ENCODE data around the gene RPRD1A.
"Not testable (repeated sequence)": the region's sequence is repeated elsewhere in the genome, so short reads cannot be mapped to it uniquely, and the experiment has no call there.

Gene RPRD1A

DNA sequence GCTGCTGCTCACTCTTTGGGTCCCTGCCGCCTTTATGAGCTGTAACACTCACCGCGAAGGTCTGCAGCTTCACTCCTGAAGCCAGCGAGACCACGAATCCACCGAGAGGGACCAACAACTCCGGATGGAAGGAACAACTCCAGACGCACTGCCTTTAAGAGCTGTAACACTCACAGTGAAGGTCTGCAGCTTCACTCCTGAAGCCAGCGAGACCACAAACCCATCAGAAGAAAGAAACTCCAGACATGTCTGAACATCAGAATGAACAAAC is 2.6 kb downstream of the RPRD1A start:
- H3K9ac ChIP-seq (ENCODE audit: low read length in 5 of 5); H3K27ac ChIP-seq (ENCODE audit: low read depth, low read length); H3K36me3 ChIP-seq (ENCODE audit: control insufficient read depth in 5 of 5, insufficient read depth in 5 of 5, low read length in 5 of 5); H3K4me3 ChIP-seq (ENCODE audit: low read depth in 1 of 5, low read length in 5 of 5); H3K9me3 ChIP-seq (ENCODE audit: control insufficient read depth in 5 of 5, low read length in 5 of 5); H3K27me3 ChIP-seq (ENCODE audit: control insufficient read depth in 5 of 5, insufficient read depth in 4 of 5, low read length in 5 of 5): not testable (repeated sequence)
- H3K4me1 ChIP-seq (ENCODE audit: control insufficient read depth in 5 of 5, insufficient read depth in 5 of 5, low read length in 5 of 5), result peaks cover 7 to 20% (median 18%) of the 10 kb centered on the region in 5 donors

DNA sequence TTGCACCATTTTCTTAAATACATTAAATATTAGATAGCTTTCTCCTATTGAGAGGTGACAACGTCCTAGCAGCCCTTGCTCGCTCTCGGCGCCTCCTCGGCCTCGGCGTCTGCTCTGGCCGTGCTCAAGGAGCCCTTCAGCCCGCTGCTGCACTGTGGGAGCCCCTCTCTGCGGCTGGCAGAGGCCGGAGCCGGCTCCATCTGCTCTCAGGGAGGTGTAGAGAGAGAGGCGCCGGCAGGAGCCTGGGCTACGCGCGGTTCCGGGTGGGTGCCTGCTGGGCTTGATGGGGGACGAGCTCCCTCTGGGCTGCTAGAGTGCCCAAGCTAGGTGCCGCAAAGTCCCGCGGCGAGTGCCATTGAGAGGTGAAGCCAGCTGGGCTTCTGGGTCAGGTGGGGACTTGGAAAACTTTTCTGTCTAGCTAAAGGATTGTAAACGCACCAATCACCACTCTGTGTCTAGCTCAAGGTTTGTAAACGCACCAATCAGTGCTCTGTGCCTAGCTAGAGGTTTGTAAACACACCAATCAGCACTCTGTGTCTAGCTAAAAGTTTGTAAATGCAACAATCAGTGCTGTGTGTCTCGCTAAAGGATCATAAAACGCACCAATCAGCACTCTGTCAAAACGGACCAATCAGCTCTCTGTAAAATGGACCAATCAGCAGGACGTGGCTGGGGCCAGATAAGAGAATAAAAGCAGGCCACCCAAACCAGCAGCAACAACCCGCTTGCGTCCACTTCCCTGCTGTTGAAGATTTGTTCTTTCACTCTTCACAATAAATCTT is 3.1 kb downstream of the RPRD1A start:
- H3K27me3 ChIP-seq (ENCODE audit: control insufficient read depth in 5 of 5, insufficient read depth in 4 of 5, low read length in 5 of 5), result peaks cover 0 to 7% (median 0%) of the 10 kb centered on the region in 5 donors
- peaks cover 7 to 20% (median 18%) of the 10 kb centered on the region in 5 donors for H3K4me1 ChIP-seq (ENCODE audit: control insufficient read depth in 5 of 5, insufficient read depth in 5 of 5, low read length in 5 of 5)
- no peak overlapping the region for H3K9ac ChIP-seq (ENCODE audit: low read length in 5 of 5)
- no peaks in the 10 kb centered on the region for H3K36me3 ChIP-seq (ENCODE audit: control insufficient read depth in 5 of 5, insufficient read depth in 5 of 5, low read length in 5 of 5)
- no peak overlapping the region for H3K4me3 ChIP-seq (ENCODE audit: low read depth in 1 of 5, low read length in 5 of 5)
- H3K9me3 ChIP-seq (ENCODE audit: control insufficient read depth in 5 of 5, low read length in 5 of 5), result no peaks in the 10 kb centered on the region
- H3K27ac ChIP-seq (ENCODE audit: low read depth, low read length), result no peak overlapping the region

DNA sequence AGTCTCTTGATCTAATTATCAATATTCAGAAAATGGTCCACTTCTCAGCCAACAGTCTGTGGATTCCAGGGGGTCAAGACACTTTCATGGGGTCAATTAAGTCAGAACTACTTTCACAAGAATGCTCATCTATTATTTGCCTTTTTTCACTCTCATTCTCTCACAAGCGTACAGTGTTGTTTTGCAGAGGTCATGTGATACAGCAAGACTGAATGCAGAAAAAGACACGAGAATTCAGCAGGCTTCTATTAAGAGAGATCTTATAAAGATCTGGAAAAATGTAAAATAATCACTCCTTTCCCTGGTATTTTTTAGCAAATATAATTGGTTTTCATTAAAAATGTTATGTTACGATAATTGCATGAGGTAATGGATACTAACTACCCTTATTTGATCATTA is 8.7 kb downstream of the RPRD1A start:
- Histone ChIP-seq H3K9ac (ENCODE audit: low read length in 5 of 5) (no peak overlapping the region), H3K4me1 (ENCODE audit: control insufficient read depth in 5 of 5, insufficient read depth in 5 of 5, low read length in 5 of 5) (peaks cover 0 to 6% (median 2%) of the 10 kb centered on the region in 5 donors), H3K36me3 (ENCODE audit: control insufficient read depth in 5 of 5, insufficient read depth in 5 of 5, low read length in 5 of 5) (no peaks in the 10 kb centered on the region), H3K27ac (ENCODE audit: low read depth, low read length) (no peak overlapping the region), H3K4me3 (ENCODE audit: low read depth in 1 of 5, low read length in 5 of 5) (no peak overlapping the region), H3K27me3 (ENCODE audit: control insufficient read depth in 5 of 5, insufficient read depth in 4 of 5, low read length in 5 of 5) (no peaks in the 10 kb centered on the region), H3K9me3 (ENCODE audit: control insufficient read depth in 5 of 5, low read length in 5 of 5) (no peaks in the 10 kb centered on the region)

DNA sequence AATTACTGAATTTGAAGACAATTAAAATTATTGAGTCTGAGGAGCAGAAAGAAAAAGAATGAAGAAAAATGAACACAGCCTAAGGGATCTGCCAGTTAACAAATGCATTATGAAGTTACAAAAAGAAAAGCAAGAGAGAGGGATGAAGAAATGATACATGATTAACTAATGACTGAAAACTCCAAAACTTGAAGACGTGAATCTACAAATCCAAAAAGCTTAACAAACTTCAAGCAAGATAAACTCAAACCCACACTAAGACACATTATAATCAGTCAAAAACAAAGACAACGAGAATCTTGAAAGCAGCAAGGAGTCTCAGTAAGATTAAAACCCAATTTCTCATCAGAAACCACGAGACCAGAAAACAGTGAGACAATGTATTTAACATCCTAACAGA is 15.6 kb downstream of the RPRD1A start:
- no peak overlapping the region for H3K4me3 ChIP-seq (ENCODE audit: low read depth in 1 of 5, low read length in 5 of 5)
- H3K9ac ChIP-seq (ENCODE audit: low read length in 5 of 5), result no peak overlapping the region
- no peaks in the 10 kb centered on the region for H3K27me3 ChIP-seq (ENCODE audit: control insufficient read depth in 5 of 5, insufficient read depth in 4 of 5, low read length in 5 of 5)
- peaks cover 0 to 6% (median 0%) of the 10 kb centered on the region in 5 donors for H3K4me1 ChIP-seq (ENCODE audit: control insufficient read depth in 5 of 5, insufficient read depth in 5 of 5, low read length in 5 of 5)
- no peak overlapping the region for H3K27ac ChIP-seq (ENCODE audit: low read depth, low read length)
- no peaks in the 10 kb centered on the region for H3K36me3 ChIP-seq (ENCODE audit: control insufficient read depth in 5 of 5, insufficient read depth in 5 of 5, low read length in 5 of 5)
- peaks cover 0 to 4% (median 0%) of the 10 kb centered on the region in 5 donors for H3K9me3 ChIP-seq (ENCODE audit: control insufficient read depth in 5 of 5, low read length in 5 of 5)

- H3K9me3 ChIP-seq (ENCODE audit: control insufficient read depth in 5 of 5, low read length in 5 of 5), result peaks cover 0 to 4% (median 0%) of the 10 kb centered on the region in 5 donors
- no peak overlapping the region for H3K4me3 ChIP-seq (ENCODE audit: low read depth in 1 of 5, low read length in 5 of 5)
- H3K9ac ChIP-seq (ENCODE audit: low read length in 5 of 5), result no peak overlapping the region
- no peaks in the 10 kb centered on the region for H3K36me3 ChIP-seq (ENCODE audit: control insufficient read depth in 5 of 5, insufficient read depth in 5 of 5, low read length in 5 of 5)
- no peaks in the 10 kb centered on the region for H3K27me3 ChIP-seq (ENCODE audit: control insufficient read depth in 5 of 5, insufficient read depth in 4 of 5, low read length in 5 of 5)
- peaks cover 0 to 6% (median 0%) of the 10 kb centered on the region in 5 donors for H3K4me1 ChIP-seq (ENCODE audit: control insufficient read depth in 5 of 5, insufficient read depth in 5 of 5, low read length in 5 of 5)
- H3K27ac ChIP-seq (ENCODE audit: low read depth, low read length), result no peak overlapping the region
Measured at GRCh38 chr18:36050479-36050878, 16.9 kb downstream of the RPRD1A start.

DNA sequence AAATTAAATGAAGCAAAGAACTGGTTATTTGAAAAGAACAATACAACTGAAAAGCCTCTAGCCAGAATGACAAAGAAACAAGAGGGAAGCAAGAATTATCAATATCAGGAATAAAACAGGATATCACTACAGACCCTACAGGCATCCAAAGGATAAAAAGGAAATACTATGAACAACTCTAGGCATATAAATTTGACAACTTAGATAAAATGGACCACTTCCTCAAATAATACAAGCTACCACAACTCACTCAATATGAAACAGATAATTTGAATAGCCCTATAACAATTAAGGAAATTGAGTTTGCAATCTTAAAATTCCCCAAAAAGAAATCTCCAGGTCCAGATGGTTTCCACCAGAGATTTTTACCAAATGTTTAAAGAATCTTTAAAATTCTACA is 19.8 kb downstream of the RPRD1A start:
- no peak overlapping the region for H3K4me3 ChIP-seq (ENCODE audit: low read depth in 1 of 5, low read length in 5 of 5)
- H3K9me3 ChIP-seq (ENCODE audit: control insufficient read depth in 5 of 5, low read length in 5 of 5), result peaks cover 0 to 4% (median 0%) of the 10 kb centered on the region in 5 donors
- H3K36me3 ChIP-seq (ENCODE audit: control insufficient read depth in 5 of 5, insufficient read depth in 5 of 5, low read length in 5 of 5), result no peaks in the 10 kb centered on the region

DNA sequence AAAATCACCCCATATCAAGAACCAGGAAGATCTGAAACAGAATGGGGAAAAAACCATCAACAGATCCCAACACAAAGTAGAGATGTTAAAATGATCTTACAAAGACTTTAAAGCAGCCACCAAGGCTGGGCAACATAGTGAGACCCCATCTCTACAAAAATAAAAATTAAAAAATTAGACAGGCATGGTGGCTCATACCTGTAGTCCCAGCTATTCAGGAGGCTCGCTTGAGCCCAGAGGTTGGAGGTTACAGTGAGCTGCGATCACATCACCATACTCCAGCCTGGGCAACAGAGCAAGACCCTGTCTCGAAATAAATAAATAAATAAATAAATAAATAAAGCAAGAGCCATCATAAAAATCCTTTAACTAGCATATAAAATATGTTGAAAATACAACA is 20.5 kb downstream of the RPRD1A start:
- H3K27ac ChIP-seq (ENCODE audit: low read depth, low read length), result no peak overlapping the region
- H3K9ac ChIP-seq (ENCODE audit: low read length in 5 of 5), result no peak overlapping the region
- peaks cover 0 to 3% (median 0%) of the 10 kb centered on the region in 5 donors for H3K4me1 ChIP-seq (ENCODE audit: control insufficient read depth in 5 of 5, insufficient read depth in 5 of 5, low read length in 5 of 5)
- no peaks in the 10 kb centered on the region for H3K36me3 ChIP-seq (ENCODE audit: control insufficient read depth in 5 of 5, insufficient read depth in 5 of 5, low read length in 5 of 5)
- no peaks in the 10 kb centered on the region for H3K27me3 ChIP-seq (ENCODE audit: control insufficient read depth in 5 of 5, insufficient read depth in 4 of 5, low read length in 5 of 5)
- H3K4me3 ChIP-seq (ENCODE audit: low read depth in 1 of 5, low read length in 5 of 5), result no peak overlapping the region
- peaks cover 0 to 4% (median 0%) of the 10 kb centered on the region in 5 donors for H3K9me3 ChIP-seq (ENCODE audit: control insufficient read depth in 5 of 5, low read length in 5 of 5)

More for the DNA sequence above, 19.8 kb downstream of the RPRD1A start:
- Histone ChIP-seq H3K9ac (ENCODE audit: low read length in 5 of 5) (no peak overlapping the region), H3K27me3 (ENCODE audit: control insufficient read depth in 5 of 5, insufficient read depth in 4 of 5, low read length in 5 of 5) (no peaks in the 10 kb centered on the region), H3K4me1 (ENCODE audit: control insufficient read depth in 5 of 5, insufficient read depth in 5 of 5, low read length in 5 of 5) (peaks cover 0 to 3% (median 0%) of the 10 kb centered on the region in 5 donors), H3K27ac (ENCODE audit: low read depth, low read length) (no peak overlapping the region)

GRCh38 chr18:36045241-36045991 is 21.9 kb downstream of the RPRD1A start:
- no peaks in the 10 kb centered on the region for H3K36me3 ChIP-seq (ENCODE audit: control insufficient read depth in 5 of 5, insufficient read depth in 5 of 5, low read length in 5 of 5)
- H3K4me1 ChIP-seq (ENCODE audit: control insufficient read depth in 5 of 5, insufficient read depth in 5 of 5, low read length in 5 of 5), result peaks cover 0 to 3% (median 0%) of the 10 kb centered on the region in 5 donors
- no peak overlapping the region for H3K27ac ChIP-seq (ENCODE audit: low read depth, low read length)
- H3K9me3 ChIP-seq (ENCODE audit: control insufficient read depth in 5 of 5, low read length in 5 of 5), result peaks cover 0 to 4% (median 0%) of the 10 kb centered on the region in 5 donors
- H3K9ac ChIP-seq (ENCODE audit: low read length in 5 of 5), result no peak overlapping the region
- H3K4me3 ChIP-seq (ENCODE audit: low read depth in 1 of 5, low read length in 5 of 5), result no peak overlapping the region
- no peaks in the 10 kb centered on the region for H3K27me3 ChIP-seq (ENCODE audit: control insufficient read depth in 5 of 5, insufficient read depth in 4 of 5, low read length in 5 of 5)

GRCh38 chr18:36043153-36043552 is 24.2 kb downstream of the RPRD1A start:
- no peaks in the 10 kb centered on the region for H3K27me3 ChIP-seq (ENCODE audit: control insufficient read depth in 5 of 5, insufficient read depth in 4 of 5, low read length in 5 of 5)
- peaks cover 0 to 3% (median 0%) of the 10 kb centered on the region in 5 donors for H3K4me1 ChIP-seq (ENCODE audit: control insufficient read depth in 5 of 5, insufficient read depth in 5 of 5, low read length in 5 of 5)
- H3K4me3 ChIP-seq (ENCODE audit: low read depth in 1 of 5, low read length in 5 of 5), result no peak overlapping the region
- H3K9ac ChIP-seq (ENCODE audit: low read length in 5 of 5), result no peak overlapping the region
- peaks cover 0 to 4% (median 2%) of the 10 kb centered on the region in 5 donors for H3K9me3 ChIP-seq (ENCODE audit: control insufficient read depth in 5 of 5, low read length in 5 of 5)
- H3K27ac ChIP-seq (ENCODE audit: low read depth, low read length), result no peak overlapping the region
- H3K36me3 ChIP-seq (ENCODE audit: control insufficient read depth in 5 of 5, insufficient read depth in 5 of 5, low read length in 5 of 5), result no peaks in the 10 kb centered on the region

- no peak overlapping the region for H3K9ac ChIP-seq (ENCODE audit: low read length in 5 of 5)
- peaks cover 0 to 8% (median 0%) of the 10 kb centered on the region in 5 donors for H3K9me3 ChIP-seq (ENCODE audit: control insufficient read depth in 5 of 5, low read length in 5 of 5)
- no peak overlapping the region for H3K4me3 ChIP-seq (ENCODE audit: low read depth in 1 of 5, low read length in 5 of 5)
- peaks cover 0 to 3% (median 0%) of the 10 kb centered on the region in 5 donors for H3K4me1 ChIP-seq (ENCODE audit: control insufficient read depth in 5 of 5, insufficient read depth in 5 of 5, low read length in 5 of 5)
- H3K27me3 ChIP-seq (ENCODE audit: control insufficient read depth in 5 of 5, insufficient read depth in 4 of 5, low read length in 5 of 5), result no peaks in the 10 kb centered on the region
- no peak overlapping the region for H3K27ac ChIP-seq (ENCODE audit: low read depth, low read length)
- H3K36me3 ChIP-seq (ENCODE audit: control insufficient read depth in 5 of 5, insufficient read depth in 5 of 5, low read length in 5 of 5), result no peaks in the 10 kb centered on the region
Measured at GRCh38 chr18:36041146-36041545, 26.2 kb downstream of the RPRD1A start.

Data from subcutaneous abdominal adipose tissue (tissue), 5 donors.